Thyroid gland (tissue), 4 donors: ENCODE results near the gene CFAP46.

ENCODE experiments used
- CTCF ChIP-seq, 6 experiments: fragments of 200-600 bp in 3 of 6; fragments of 450-650 bp in 3 of 6; sonication (generic) in 3 of 6; IDR thresholded peaks; one replicate each; pipeline ENCODE4 v1.5.1; 2016 to 2019; ENCODE audit warnings: antibody characterized with exemption in 6 of 6, mild to moderate bottlenecking in 2 of 6, inconsistent platforms in 1 of 6, moderate library complexity in 1 of 6
- POLR2A ChIP-seq, 2 donors: fragments of 450-650 bp; IDR thresholded peaks; one replicate each; pipeline ENCODE4 v1.6.1; 2017; ENCODE audit warnings: antibody characterized with exemption in 2 of 2, mild to moderate bottlenecking in 2 of 2, moderate library complexity in 1 of 2

GRCh38 chr10:132774902-132775863 lies 167.2 kb downstream of the CFAP46 start:
- TF ChIP-seq CTCF (IDR thresholded peaks at IDR 0.05), result no peak
- no peak for TF ChIP-seq POLR2A (IDR thresholded peaks at IDR 0.05)
